GM21786 (cell line): Measurements from ENCODE around the gene IL6.
"Not testable (repeated sequence)": the region's sequence is repeated elsewhere in the genome, so short reads cannot be mapped to it uniquely, and the experiment has no call there.

Experiments used
- ATAC-seq: cut with Tn5 transposase; IDR thresholded peaks from one replicate; pipeline ENCODE4 v1.9.1; 2021; ENCODE audit not compliant: unreplicated experiment

The IL6 gene

DNA sequence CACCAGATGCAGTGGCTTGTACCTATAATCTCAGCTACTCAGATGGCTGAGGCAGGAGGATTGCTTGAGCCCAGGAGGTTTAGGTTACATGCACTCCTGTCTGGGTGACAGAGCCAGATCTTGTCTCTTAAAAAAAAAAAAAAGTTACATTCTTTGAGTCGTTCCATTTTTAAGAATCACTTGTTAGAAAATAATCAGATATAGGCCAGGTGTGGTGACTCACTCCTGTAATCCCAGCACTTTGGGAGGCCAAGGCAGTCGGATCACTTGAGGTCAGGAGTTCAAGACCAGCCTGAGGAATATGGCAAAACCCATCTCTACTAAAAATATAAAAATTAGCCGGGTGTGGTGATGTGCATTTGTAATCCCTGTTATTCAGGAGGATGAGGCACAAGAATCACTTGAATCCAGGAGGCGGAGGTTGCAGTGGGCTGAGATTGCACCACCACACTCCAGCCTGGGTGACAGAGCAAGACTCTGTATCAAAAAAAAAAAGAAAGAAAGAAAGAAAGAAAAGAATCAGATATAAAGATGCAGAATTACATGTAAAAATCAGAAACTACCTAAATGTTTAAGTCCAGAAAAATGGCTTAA lies 52.8 kb downstream of the IL6 start:
- ATAC-seq = not testable (repeated sequence)

DNA sequence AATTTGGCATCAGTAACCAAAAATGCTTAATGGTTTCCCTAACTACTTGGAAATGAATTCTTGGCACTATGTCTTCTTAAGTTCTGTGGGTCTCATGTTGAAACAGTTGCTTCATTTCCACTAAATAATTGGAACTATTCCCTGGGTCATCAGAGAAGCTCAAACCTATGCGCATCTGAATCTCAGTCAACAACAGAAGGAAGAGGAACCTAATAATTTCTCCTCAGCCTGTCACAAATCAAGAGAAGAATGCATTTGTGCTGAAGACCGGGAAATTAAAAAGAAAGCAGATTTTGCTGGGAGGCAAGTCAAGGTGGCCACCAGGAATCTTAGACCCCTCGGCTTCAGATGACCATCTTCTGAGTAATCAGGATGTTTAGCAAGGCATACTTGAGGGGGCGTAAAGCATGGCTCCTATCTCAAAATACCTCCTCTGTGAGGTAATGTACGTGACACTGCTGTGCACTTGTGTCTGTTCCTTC lies 54.3 kb downstream of the IL6 start:
- ATAC-seq = no peak
